Transverse colon (tissue), 4 donors: ENCODE data around the gene LLPH. TPM values are rescaled to one million over a fixed set of nuclear protein-coding genes. Genes with fewer than 3 reads are reported as not detected.

Experiments
- DNase-seq: peaks from one replicate; pipeline ENCODE4 v3.0.0-alpha.2; 2019
- H3K27ac ChIP-seq, 4 donors: fragments of 200-600 bp; sonication (generic); 2 replicates each; pipeline ENCODE4 v1.5.1; 2016 to 2018; ENCODE audit warnings: inconsistent platforms in 4 of 4
- H3K27me3 ChIP-seq: fragments of 200-600 bp; sonication (generic); 2 replicates; pipeline ENCODE4 v1.5.1; 2017; ENCODE audit warnings: inconsistent platforms
- H3K36me3 ChIP-seq, 4 donors: fragments of 200-600 bp; sonication (generic); 2 replicates each; pipeline ENCODE4 v1.5.1; 2017 to 2019; ENCODE audit warnings: inconsistent platforms in 4 of 4
- H3K4me1 ChIP-seq, 4 donors: fragments of 200-600 bp; sonication (generic); 2 replicates each; pipeline ENCODE4 v1.5.1; 2017 to 2020; ENCODE audit warnings: inconsistent platforms in 4 of 4
- H3K4me3 ChIP-seq, 4 donors: fragments of 200-600 bp; sonication (generic); 1 replicate in 1 of 4; 2 replicates in 3 of 4; pipeline versions ENCODE4 v1.5.1 to v1.6.1; 2017 to 2019; ENCODE audit warnings: inconsistent platforms in 4 of 4
- H3K9me3 ChIP-seq, 2 donors: fragments of 200-600 bp; sonication (generic); 2 replicates each; pipeline ENCODE4 v1.5.1; 2017 to 2019; ENCODE audit warnings: inconsistent platforms in 2 of 2
- EP300 ChIP-seq: sonication (generic); formaldehyde crosslinking; IDR thresholded peaks from one replicate; pipeline ENCODE4 v1.6.1; 2017; ENCODE audit warnings: antibody characterized with exemption, low read depth
- POLR2A ChIP-seq: fragments of 450-650 bp; IDR thresholded peaks from one replicate; pipeline ENCODE4 v1.6.1; 2016; ENCODE audit warnings: antibody characterized with exemption, mild to moderate bottlenecking, moderate library complexity
- POLR2AphosphoS5 ChIP-seq, 3 donors: sonication (generic); formaldehyde crosslinking; IDR thresholded peaks; one replicate each; pipeline ENCODE4 v1.6.1; 2016; ENCODE audit warnings: antibody characterized with exemption in 3 of 3
- WGBS, 2 donors: methylation state at CpG; one replicate each; pipeline ENCODE4 v1.1.5; 2018; ENCODE audit warnings: low coverage in 1 of 2; 5-methylcytosine and 5-hydroxymethylcytosine counted together
- in situ Hi-C, 4 donors: fragments of 200-750 bp; cut with MboI; loops; one replicate each; pipeline versions ENCODE4 v1.15.0 to v1.15.1; 2017; ENCODE audit warnings: low sequenced_read_pairs in 3 of 4, low pct_ligation_motif_present in 1 of 4, low pct_unique_long_range_greater_than_20kb in 1 of 4
- intact Hi-C: fragments of 100-400 bp; cut with DNase I; formaldehyde crosslinking; loops from one replicate; pipeline ENCODE4 v1.15.1; 2023; ENCODE audit warnings: low total_unique reads
- total RNA-seq, 4 donors: library from RNA; depleted of rRNA; stranded (reverse); fragments of >200 nt; gene quantifications; one replicate each; pipeline ENCODE4 v1.1.0, GENCODE V29; 2016
- TF ChIP-seq, protein P1 (sequence below), 5 experiments: fragments of 200-600 bp in 3 of 5; fragments of 450-650 bp in 2 of 5; sonication (generic) in 3 of 5; IDR thresholded peaks; 1 replicate in 2 of 5; 2 replicates in 3 of 5; pipeline ENCODE4 v1.5.1; 2016 to 2017; ENCODE audit warnings: antibody characterized with exemption in 5 of 5, inconsistent platforms in 3 of 5, mild to moderate bottlenecking in 2 of 5, moderate library complexity in 1 of 5

Gene LLPH
- total RNA-seq, 4 donors from 2014 or later = 3.5 to 4.9 (median 3.9) TPM

DNA sequence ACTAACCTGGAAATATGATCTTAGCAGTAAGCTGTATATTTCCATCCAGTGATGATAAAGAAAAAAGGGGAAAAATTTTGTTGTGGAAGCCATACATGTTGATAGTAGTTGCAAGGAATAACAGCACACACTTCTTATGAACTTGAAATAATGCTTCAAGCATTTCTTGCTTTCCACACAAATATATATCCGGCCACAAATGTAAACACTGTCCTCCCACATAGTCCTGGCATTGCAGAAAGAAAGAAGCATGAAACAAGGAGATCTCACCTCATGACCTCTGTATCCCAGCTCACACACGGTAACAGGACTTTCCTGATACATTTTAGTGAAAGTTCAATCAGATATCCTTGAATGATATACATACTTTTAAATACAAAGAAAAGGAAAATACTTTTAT is 56.0 kb downstream of the LLPH start:
- WGBS, 2 donors = 58 to 72% methylated on average over 2 of the region's 2 CpGs
- no peaks in the 10 kb centered on the region for H3K9me3 ChIP-seq

GRCh38 chr12:66072566-66072965 is 58.0 kb downstream of the LLPH start:
- WGBS, 2 donors = 60 to 71% methylated on average over 5 to 7 of the region's 7 CpGs
- Histone ChIP-seq H3K27ac (no peak overlapping the region), H3K4me1 (no peaks in the 10 kb centered on the region), H3K4me3 (no peak overlapping the region), H3K27me3 (no peaks in the 10 kb centered on the region), H3K9me3 (no peaks in the 10 kb centered on the region), H3K36me3 (no peaks in the 10 kb centered on the region)
- in situ Hi-C loops = no loop called here
- TF ChIP-seq POLR2AphosphoS5 (IDR thresholded peaks at IDR 0.05) (no peak), POLR2A (no peak), EP300 (no peak)
- TF ChIP-seq, protein P1, sequence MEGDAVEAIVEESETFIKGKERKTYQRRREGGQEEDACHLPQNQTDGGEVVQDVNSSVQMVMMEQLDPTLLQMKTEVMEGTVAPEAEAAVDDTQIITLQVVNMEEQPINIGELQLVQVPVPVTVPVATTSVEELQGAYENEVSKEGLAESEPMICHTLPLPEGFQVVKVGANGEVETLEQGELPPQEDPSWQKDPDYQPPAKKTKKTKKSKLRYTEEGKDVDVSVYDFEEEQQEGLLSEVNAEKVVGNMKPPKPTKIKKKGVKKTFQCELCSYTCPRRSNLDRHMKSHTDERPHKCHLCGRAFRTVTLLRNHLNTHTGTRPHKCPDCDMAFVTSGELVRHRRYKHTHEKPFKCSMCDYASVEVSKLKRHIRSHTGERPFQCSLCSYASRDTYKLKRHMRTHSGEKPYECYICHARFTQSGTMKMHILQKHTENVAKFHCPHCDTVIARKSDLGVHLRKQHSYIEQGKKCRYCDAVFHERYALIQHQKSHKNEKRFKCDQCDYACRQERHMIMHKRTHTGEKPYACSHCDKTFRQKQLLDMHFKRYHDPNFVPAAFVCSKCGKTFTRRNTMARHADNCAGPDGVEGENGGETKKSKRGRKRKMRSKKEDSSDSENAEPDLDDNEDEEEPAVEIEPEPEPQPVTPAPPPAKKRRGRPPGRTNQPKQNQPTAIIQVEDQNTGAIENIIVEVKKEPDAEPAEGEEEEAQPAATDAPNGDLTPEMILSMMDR (IDR thresholded peaks at IDR 0.05) = no peak
- intact Hi-C loops = no loop called here
- no peak for DNase-seq

More for the DNA sequence above, 56.0 kb downstream of the LLPH start:
- Histone ChIP-seq H3K4me3 (no peak overlapping the region), H3K4me1 (no peaks in the 10 kb centered on the region), H3K27me3 (no peaks in the 10 kb centered on the region), H3K36me3 (no peaks in the 10 kb centered on the region), H3K27ac (no peak overlapping the region)
- no peak for TF ChIP-seq EP300
- TF ChIP-seq, protein P1 (IDR thresholded peaks at IDR 0.05) = no peak
- TF ChIP-seq POLR2AphosphoS5 (IDR thresholded peaks at IDR 0.05) = no peak
- TF ChIP-seq POLR2A = no peak
- intact Hi-C loops (no loop called here), in situ Hi-C loops (no loop called here)
- DNase-seq = no peak

DNA sequence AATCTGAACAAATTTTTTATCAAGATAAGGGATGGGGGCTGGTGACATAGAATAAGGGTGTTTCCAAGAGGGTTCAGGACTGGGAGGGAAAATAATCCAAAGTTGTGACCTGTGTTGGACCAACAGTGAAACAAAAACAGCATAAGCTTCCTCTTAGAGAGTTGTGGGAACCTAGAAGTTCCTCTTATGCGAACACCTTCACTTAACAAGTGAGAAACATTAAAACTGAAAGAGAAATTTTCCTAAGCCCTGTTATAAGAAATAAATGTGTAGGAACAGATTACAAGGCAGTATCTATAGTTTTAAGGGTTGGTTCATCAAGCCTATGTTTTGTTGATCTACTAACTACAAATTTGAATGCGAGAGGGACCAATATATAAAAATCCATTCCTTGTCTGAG is 58.4 kb downstream of the LLPH start:
- Histone ChIP-seq H3K27ac (no peak overlapping the region), H3K36me3 (no peaks in the 10 kb centered on the region), H3K4me3 (no peak overlapping the region), H3K9me3 (no peaks in the 10 kb centered on the region), H3K4me1 (no peaks in the 10 kb centered on the region), H3K27me3 (no peaks in the 10 kb centered on the region)
- 66 to 78% methylated on average over 2 of the region's 2 CpGs for WGBS, 2 donors
- TF ChIP-seq POLR2A = no peak
- intact Hi-C loops = no loop called here
- in situ Hi-C loops = no loop called here
- DNase-seq = no peak

- in situ Hi-C loops (no loop called here), intact Hi-C loops (no loop called here)
- no peak for DNase-seq
- Histone ChIP-seq H3K4me3 (no peak overlapping the region), H3K27ac (no peak overlapping the region), H3K27me3 (no peaks in the 10 kb centered on the region), H3K4me1 (no peaks in the 10 kb centered on the region), H3K36me3 (no peaks in the 10 kb centered on the region), H3K9me3 (no peaks in the 10 kb centered on the region)
- 63 to 97% methylated on average over 1 of the region's 1 CpG for WGBS, 2 donors
- no peak for TF ChIP-seq POLR2A
- TF ChIP-seq POLR2AphosphoS5 (IDR thresholded peaks at IDR 0.05) = no peak
Measured at GRCh38 chr12:66071549-66071948, 59.0 kb downstream of the LLPH start.

GRCh38 chr12:66070378-66071120 is 60.0 kb downstream of the LLPH start:
- Histone ChIP-seq H3K27ac (no peak overlapping the region), H3K4me3 (no peak overlapping the region), H3K36me3 (no peaks in the 10 kb centered on the region), H3K9me3 (no peaks in the 10 kb centered on the region), H3K4me1 (no peaks in the 10 kb centered on the region), H3K27me3 (peaks cover under 1% of the 10 kb centered on the region)
- intact Hi-C loops = no loop called here
- no peak for DNase-seq
- in situ Hi-C loops = no loop called here
- 85 to 93% methylated on average over 8 to 9 of the region's 9 CpGs for WGBS, 2 donors
- TF ChIP-seq EP300 = no peak
- TF ChIP-seq POLR2A = no peak
